HEK293 (cell line): ENCODE measurements around the gene ADCY10.

Source experiments
- CTCF ChIA-PET: fragments of 350-600 bp; formaldehyde crosslinking; extraction: SDS; loops from one replicate; lab custom pipeline; 2021; ENCODE audit warnings: antibody characterized with exemption; lab: Yijun Ruan, JAX
- POLR2A ChIA-PET: fragments of 300-600 bp; formaldehyde crosslinking; extraction: SDS; loops from one replicate; lab custom pipeline; 2020; ENCODE audit warnings: antibody characterized with exemption, inconsistent platforms; lab: Yijun Ruan, JAX
- H3K27ac ChIP-seq: fragments of 200-500 bp; sonication (Bioruptor generic); 2 replicates; pipeline ENCODE4 v1.5.1; 2014; ENCODE audit warnings: low read depth, low read length, control low read depth, inconsistent platforms; ENCODE audit errors: extremely low read depth
- H3K36me3 ChIP-seq, 2 experiments: fragments of 200-500 bp in 1 of 2; sonication (Bioruptor generic) in 1 of 2; 1 replicate in 1 of 2; 2 replicates in 1 of 2; pipeline ENCODE4 v1.5.1; 2014 to 2017; ENCODE audit warnings: inconsistent platforms in 2 of 2, low read length in 2 of 2; ENCODE audit not compliant: control insufficient read depth in 2 of 2, insufficient read depth in 1 of 2
- H3K4me1 ChIP-seq: fragments of 200-500 bp; sonication (Bioruptor generic); 2 replicates; pipeline ENCODE4 v1.5.1; 2014; ENCODE audit warnings: mild to moderate bottlenecking, low read length, inconsistent platforms; ENCODE audit not compliant: control insufficient read depth, insufficient read depth
- H3K4me3 ChIP-seq: 2 replicates; pipeline ENCODE4 v1.5.1; 2011; ENCODE audit warnings: low read depth, mild to moderate bottlenecking, control low read depth, low read length, moderate library complexity
- H3K9me3 ChIP-seq: fragments of 200-500 bp; sonication (Bioruptor generic); 2 replicates; pipeline ENCODE4 v1.5.1; 2014; ENCODE audit warnings: low read depth, low read length, inconsistent platforms; ENCODE audit not compliant: control insufficient read depth, insufficient read depth
- IKZF3 ChIP-seq: fragments of 450-650 bp; IDR thresholded peaks from 2 replicates; pipeline ENCODE4 v1.5.0; 2018; ENCODE audit warnings: missing biosample characterization, mild to moderate bottlenecking, missing genetic modification characterization, moderate library complexity
- KLF9 ChIP-seq: fragments of 450-650 bp; formaldehyde crosslinking; IDR thresholded peaks from 2 replicates; pipeline ENCODE4 v1.5.1; 2016; ENCODE audit warnings: missing biosample characterization, missing genetic modification characterization, low read depth
- MEIS1 ChIP-seq: sonication (generic); formaldehyde crosslinking; IDR thresholded peaks from 2 replicates; pipeline ENCODE4 v1.8.1; 2022; ENCODE audit warnings: missing genetic modification reagents, mild to moderate bottlenecking, borderline replicate concordance
- OSR2 ChIP-seq: fragments of 450-650 bp; formaldehyde crosslinking; IDR thresholded peaks from 2 replicates; pipeline ENCODE4 v1.5.1; 2016; ENCODE audit warnings: missing biosample characterization, missing genetic modification characterization
- PATZ1 ChIP-seq: fragments of 450-650 bp; formaldehyde crosslinking; IDR thresholded peaks from 2 replicates; pipeline ENCODE4 v1.5.1; 2016; ENCODE audit warnings: missing biosample characterization, missing genetic modification characterization
- TRIM28 ChIP-seq: IDR thresholded peaks from 2 replicates; pipeline ENCODE4 v1.6.1; 2011; ENCODE audit warnings: low read length, control low read depth, borderline replicate concordance
- ZNF138 ChIP-seq: fragments of 450-650 bp; formaldehyde crosslinking; IDR thresholded peaks from 2 replicates; pipeline ENCODE4 v1.5.1; 2016; ENCODE audit warnings: missing biosample characterization, missing genetic modification characterization, borderline replicate concordance
- ZNF221 ChIP-seq: fragments of 450-650 bp; formaldehyde crosslinking; IDR thresholded peaks from 2 replicates; pipeline ENCODE4 v1.5.1; 2017; ENCODE audit warnings: missing biosample characterization, missing genetic modification characterization, borderline replicate concordance
- ZNF223 ChIP-seq: fragments of 450-650 bp; formaldehyde crosslinking; IDR thresholded peaks from 2 replicates; pipeline ENCODE4 v1.5.1; 2016; ENCODE audit warnings: missing biosample characterization, missing genetic modification characterization
- ZNF280C ChIP-seq: fragments of 450-650 bp; formaldehyde crosslinking; IDR thresholded peaks from 2 replicates; pipeline ENCODE4 v1.5.1; 2016; ENCODE audit warnings: missing biosample characterization, missing genetic modification characterization
- ZNF302 ChIP-seq: fragments of 450-650 bp; formaldehyde crosslinking; IDR thresholded peaks from 2 replicates; pipeline ENCODE4 v1.5.1; 2016; ENCODE audit warnings: missing biosample characterization, missing genetic modification characterization, low read depth
- ZNF398 ChIP-seq: fragments of 450-650 bp; formaldehyde crosslinking; IDR thresholded peaks from 2 replicates; pipeline ENCODE4 v1.5.1; 2017; ENCODE audit warnings: missing biosample characterization, missing genetic modification characterization
- ZNF580 ChIP-seq: fragments of 450-650 bp; formaldehyde crosslinking; IDR thresholded peaks from 2 replicates; pipeline ENCODE4 v1.5.1; 2016; ENCODE audit warnings: missing biosample characterization, missing genetic modification characterization
- ZNF621 ChIP-seq: fragments of 450-650 bp; formaldehyde crosslinking; IDR thresholded peaks from 2 replicates; pipeline ENCODE4 v1.5.1; 2017; ENCODE audit warnings: missing biosample characterization, missing genetic modification characterization
- ZNF664 ChIP-seq: fragments of 450-650 bp; formaldehyde crosslinking; IDR thresholded peaks from 2 replicates; pipeline ENCODE4 v1.5.1; 2016; ENCODE audit warnings: missing biosample characterization, missing genetic modification characterization
- ZNF670 ChIP-seq: fragments of 450-650 bp; formaldehyde crosslinking; IDR thresholded peaks from 2 replicates; pipeline ENCODE4 v1.5.1; 2016; ENCODE audit warnings: missing biosample characterization, missing genetic modification characterization, low read depth
- ZNF701 ChIP-seq: fragments of 450-650 bp; formaldehyde crosslinking; IDR thresholded peaks from 2 replicates; pipeline ENCODE4 v1.5.1; 2016; ENCODE audit warnings: missing biosample characterization, missing genetic modification characterization
- ZNF776 ChIP-seq: fragments of 450-650 bp; formaldehyde crosslinking; IDR thresholded peaks from 2 replicates; pipeline ENCODE4 v1.5.0; 2017; ENCODE audit warnings: missing biosample characterization, missing genetic modification characterization, borderline replicate concordance
- ZNF843 ChIP-seq: fragments of 450-650 bp; formaldehyde crosslinking; IDR thresholded peaks from 2 replicates; pipeline ENCODE4 v1.5.1; 2016; ENCODE audit warnings: missing biosample characterization, missing genetic modification characterization
- ZSCAN23 ChIP-seq: fragments of 450-650 bp; formaldehyde crosslinking; IDR thresholded peaks from 2 replicates; pipeline ENCODE4 v1.5.1; 2016; ENCODE audit warnings: missing biosample characterization, missing genetic modification characterization
- ZSCAN30 ChIP-seq: fragments of 450-650 bp; IDR thresholded peaks from 2 replicates; pipeline ENCODE4 v1.5.1; 2018; ENCODE audit warnings: missing biosample characterization, mild to moderate bottlenecking, missing genetic modification characterization, moderate library complexity

Gene ADCY10

GRCh38 chr1:167940264-167940663 lies 26.3 kb upstream of the ADCY10 start (continued):
- TF ChIP-seq ZNF280C (tag by site-specific recombination) = no peak
- no peak for TF ChIP-seq ZNF621 (tag by site-specific recombination)
- TF ChIP-seq ZNF302 (tag by site-specific recombination) = no peak
- no peak for TF ChIP-seq IKZF3 (tag by site-specific recombination)
- TF ChIP-seq ZNF670 = no peak
- TF ChIP-seq ZNF776 (tag by site-specific recombination) = no peak
- no peak for TF ChIP-seq ZNF398
- no peak for TF ChIP-seq ZNF223 (tag by site-specific recombination)
- TF ChIP-seq ZSCAN23 (tag by site-specific recombination) = no peak
- TF ChIP-seq PATZ1 (tag by site-specific recombination) = no peak
- TF ChIP-seq, all 188 proteins: peak for 0

GRCh38 chr1:167938080-167938636 lies 24.2 kb upstream of the ADCY10 start:
- Histone ChIP-seq H3K4me1 (no peaks in the 10 kb centered on the region; the same call in 1 of the 2 replicates), H3K27ac (no peak overlapping the region), H3K36me3 (no peaks in the 10 kb centered on the region), H3K4me3 (peak overlapping the region; percentile 92), H3K9me3 (no peaks in the 10 kb centered on the region)
- TF ChIP-seq ZNF221 (tag by site-specific recombination) = no peak
- no peak for TF ChIP-seq ZSCAN30 (tag by site-specific recombination)
- no peak for TF ChIP-seq ZNF701 (tag by site-specific recombination)
- TF ChIP-seq TRIM28 = no peak
- TF ChIP-seq ZNF138 (tag by site-specific recombination) = no peak
- no peak for TF ChIP-seq ZNF580 (tag by site-specific recombination)
- no peak for TF ChIP-seq MEIS1
- TF ChIP-seq OSR2 (tag by site-specific recombination) = 0 out of 2 replicates have a peak, but pooled peaks have one; percentile 13
- peak; percentile 57; the same call in 1 of the 2 replicates for TF ChIP-seq ZNF664 (tag by site-specific recombination)
- no peak for TF ChIP-seq ZNF843 (tag by site-specific recombination)
- no peak for TF ChIP-seq KLF9 (tag by site-specific recombination)
- POLR2A ChIA-PET = interaction anchor here (2.8 to 3.4 kb wide), 2 partner anchors 11 to 144 kb away, joined by 22 to 37 read pairs; no protein-coding TSS in a partner anchor
- CTCF ChIA-PET = interaction anchor here (0.5 to 2.3 kb wide), 3 partner anchors 12 to 289 kb away, joined by 3 to 10 read pairs (median 5); no protein-coding TSS in a partner anchor
